Activated naive CD8-positive, alpha-beta T cell treated with anti-CD3 and anti-CD28 coated beads, Interleukin-2, amount 10 ng/mL, durations not matched to agents 7 days and 5 days (primary cell): Measurements from ENCODE around the gene SDK2. TPM values are rescaled to one million over a fixed set of nuclear protein-coding genes. Genes with fewer than 3 reads are reported as not detected.
"Not testable (repeated sequence)": the region's sequence is repeated elsewhere in the genome, so short reads cannot be mapped to it uniquely, and the experiment has no call there.

Experiments used
- ATAC-seq: fragments of 150-1000 bp; cut with Tn5 transposase; one replicate; pipeline ENCODE4 v1.10.0; 2021; ENCODE audit warnings: low read depth, moderate library complexity
- POLR2A ChIA-PET: fragments of 350-600 bp; sonication (Branson Sonifier 250); formaldehyde crosslinking; loops from one replicate; lab custom pipeline; 2021; ENCODE audit warnings: antibody characterized with exemption; lab: Charles Lee
- DNase-seq: peaks from one replicate; pipeline ENCODE4 v3.0.0; 2021
- H3K27ac Mint-ChIP-seq: one replicate; pipeline ENCODE4 v1.8.0; 2022; ENCODE audit warnings: mild to moderate bottlenecking, mixed read lengths
- H3K27me3 Mint-ChIP-seq: one replicate; pipeline ENCODE4 v1.8.0; 2022; ENCODE audit warnings: mild to moderate bottlenecking, moderate library complexity, mixed read lengths
- H3K36me3 Mint-ChIP-seq: one replicate; pipeline ENCODE4 v1.8.0; 2021; ENCODE audit warnings: mild to moderate bottlenecking, mixed read lengths
- H3K4me1 Mint-ChIP-seq: one replicate; pipeline ENCODE4 v1.8.0; 2021; ENCODE audit warnings: mixed read lengths
- H3K4me3 Mint-ChIP-seq: one replicate; pipeline ENCODE4 v1.8.0; 2022; ENCODE audit warnings: mild to moderate bottlenecking, moderate library complexity, mixed read lengths
- H3K9me3 Mint-ChIP-seq: one replicate; pipeline ENCODE4 v1.8.0; 2021; ENCODE audit warnings: mixed read lengths
- total RNA-seq, 2 experiments: library from RNA; stranded (reverse); gene quantifications; one replicate each; pipeline ENCODE4 v1.2.3, GENCODE V29; 2021

SDK2 gene
- total RNA-seq, 2 experiments from 2014 or later, result 29.3 to 31.1 TPM

GRCh38 chr17:73465130-73465952, 178.9 kb downstream of the SDK2 start:
- peaks cover 10% of the 10 kb centered on the region for H3K4me1 Mint-ChIP-seq
- H3K36me3 Mint-ChIP-seq, result peaks cover 6% of the 10 kb centered on the region
- H3K9me3 Mint-ChIP-seq, result no peaks in the 10 kb centered on the region
- ATAC-seq (no peak), DNase-seq (no peak)
- POLR2A ChIA-PET, result no interaction called here
- H3K4me3 Mint-ChIP-seq, result no peak overlapping the region
- H3K27me3 Mint-ChIP-seq, result no peaks in the 10 kb centered on the region
- H3K27ac Mint-ChIP-seq, result no peak overlapping the region

DNA sequence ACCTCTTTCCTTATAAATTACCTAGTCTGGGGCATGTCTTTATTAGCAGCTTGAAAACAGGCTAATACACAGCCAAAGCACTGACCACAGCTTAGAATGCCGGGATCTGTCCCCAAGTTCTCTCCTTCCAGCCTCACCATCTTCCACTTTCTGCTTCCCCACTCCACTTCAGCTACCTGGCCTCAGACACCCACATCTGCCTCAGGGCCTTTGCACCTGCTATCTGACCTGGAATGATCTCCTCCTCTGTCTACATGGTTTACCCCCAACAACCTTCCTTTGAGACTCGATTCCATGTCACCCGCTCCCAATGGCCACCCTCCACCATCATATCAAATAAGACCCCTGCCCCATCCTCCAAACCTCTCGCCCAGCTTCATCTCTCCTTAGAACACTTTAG, 179.8 kb downstream of the SDK2 start:
- POLR2A ChIA-PET, result no interaction called here
- peaks cover 7% of the 10 kb centered on the region for H3K4me1 Mint-ChIP-seq
- no peaks in the 10 kb centered on the region for H3K9me3 Mint-ChIP-seq
- no peak overlapping the region for H3K4me3 Mint-ChIP-seq
- H3K36me3 Mint-ChIP-seq, result peaks cover 6% of the 10 kb centered on the region
- ATAC-seq (no peak), DNase-seq (no peak)
- no peaks in the 10 kb centered on the region for H3K27me3 Mint-ChIP-seq
- H3K27ac Mint-ChIP-seq, result no peak overlapping the region

DNA sequence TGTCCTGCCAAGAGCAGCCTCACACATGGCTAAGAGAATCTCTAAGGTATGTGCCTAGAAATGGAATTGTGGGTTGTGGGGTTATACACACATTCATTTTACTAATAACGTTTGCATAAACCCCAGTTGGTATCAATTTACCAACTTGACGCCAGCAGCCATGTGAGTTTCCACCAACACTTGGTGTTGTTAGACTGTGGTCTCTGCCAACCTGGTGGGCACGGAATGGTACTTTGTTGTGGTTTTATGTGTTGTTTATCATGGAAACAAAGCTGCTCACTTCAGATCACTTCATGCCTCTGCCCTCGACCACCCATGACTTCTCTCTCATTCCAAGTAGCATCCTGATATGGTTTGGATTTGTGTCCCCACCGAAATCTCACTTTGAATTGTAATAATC, 180.4 kb downstream of the SDK2 start:
- H3K36me3 Mint-ChIP-seq, result peaks cover 6% of the 10 kb centered on the region
- H3K27me3 Mint-ChIP-seq, result no peaks in the 10 kb centered on the region
- POLR2A ChIA-PET, result no interaction called here
- H3K4me3 Mint-ChIP-seq, result no peak overlapping the region
- ATAC-seq (no peak), DNase-seq (no peak)
- H3K9me3 Mint-ChIP-seq, result no peaks in the 10 kb centered on the region
- no peak overlapping the region for H3K27ac Mint-ChIP-seq
- peaks cover 7% of the 10 kb centered on the region for H3K4me1 Mint-ChIP-seq

- Mint-ChIP-seq H3K36me3 (peaks cover 6% of the 10 kb centered on the region), H3K4me1 (peaks cover 5% of the 10 kb centered on the region), H3K27ac (no peak overlapping the region), H3K9me3 (no peaks in the 10 kb centered on the region), H3K27me3 (no peaks in the 10 kb centered on the region), H3K4me3 (no peak overlapping the region)
- no peak for DNase-seq
- POLR2A ChIA-PET, result no interaction called here
- ATAC-seq, result no peak
Measured at GRCh38 chr17:73462823-73463222, 181.4 kb downstream of the SDK2 start.

- Mint-ChIP-seq H3K9me3 (no peaks in the 10 kb centered on the region), H3K27me3 (no peaks in the 10 kb centered on the region), H3K36me3 (peaks cover 8% of the 10 kb centered on the region), H3K27ac (no peak overlapping the region), H3K4me1 (peaks cover 2% of the 10 kb centered on the region), H3K4me3 (no peak overlapping the region)
- POLR2A ChIA-PET, result no interaction called here
- ATAC-seq (no peak), DNase-seq (no peak)
Measured at GRCh38 chr17:73459980-73460379, 184.3 kb downstream of the SDK2 start.

DNA sequence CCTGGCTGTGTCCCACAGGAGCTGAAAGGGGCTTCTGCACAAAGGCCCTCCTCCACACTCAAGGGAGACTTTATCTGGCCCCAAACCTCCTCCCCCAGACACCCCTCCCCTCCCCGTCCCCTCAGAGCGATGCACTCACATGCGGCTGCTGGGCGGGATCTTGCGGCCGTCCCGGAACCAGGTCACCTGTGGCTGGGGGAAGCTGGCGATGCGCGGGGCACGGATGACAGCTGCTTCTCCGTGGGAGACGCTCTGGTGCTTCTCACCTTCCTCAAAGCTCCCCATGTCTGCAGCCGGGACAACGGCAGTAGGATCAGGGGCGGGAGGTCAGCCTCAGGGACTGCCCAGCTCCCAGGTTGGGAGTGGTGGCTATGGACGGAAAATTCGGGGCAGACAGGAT, 188.5 kb downstream of the SDK2 start:
- H3K4me3 Mint-ChIP-seq, result no peak overlapping the region
- DNase-seq, result no peak
- H3K36me3 Mint-ChIP-seq, result peaks cover 15% of the 10 kb centered on the region
- H3K27me3 Mint-ChIP-seq, result peaks cover 2% of the 10 kb centered on the region
- no peak overlapping the region for H3K27ac Mint-ChIP-seq
- ATAC-seq, result no peak
- no peaks in the 10 kb centered on the region for H3K4me1 Mint-ChIP-seq
- POLR2A ChIA-PET, result no interaction called here
- H3K9me3 Mint-ChIP-seq, result peaks cover 5% of the 10 kb centered on the region

DNA sequence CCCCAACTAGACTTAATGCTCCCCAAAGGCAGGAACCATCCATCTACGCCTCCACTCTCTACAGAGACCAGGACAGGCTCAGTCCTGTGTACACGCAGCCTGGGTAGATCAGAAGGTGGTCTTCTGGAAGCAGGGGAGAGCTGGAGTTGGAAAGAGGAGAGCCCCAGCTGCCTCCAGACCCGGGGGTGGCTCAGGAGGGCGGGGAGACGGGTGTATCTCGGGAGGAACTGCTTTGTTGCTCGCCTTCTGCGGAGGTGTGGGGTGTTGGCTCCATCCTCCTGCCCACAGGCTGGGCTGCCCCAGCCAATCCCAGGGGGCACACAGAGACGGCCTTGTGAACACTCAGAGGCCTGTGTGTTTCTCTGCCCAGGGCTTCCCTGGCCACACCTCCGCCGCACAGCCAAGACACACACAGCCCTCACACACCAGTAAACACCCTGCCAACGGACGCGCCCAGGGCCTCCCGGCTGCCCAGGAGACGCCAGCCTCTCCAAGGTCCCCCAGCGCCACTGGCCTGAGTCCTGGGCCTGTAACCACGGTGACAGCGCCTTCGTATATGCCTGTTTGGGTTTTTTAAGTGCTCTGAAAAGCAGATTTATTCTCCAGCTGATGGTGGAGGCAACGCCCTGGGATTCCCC, 189.1 kb downstream of the SDK2 start:
- peaks cover 5% of the 10 kb centered on the region for H3K9me3 Mint-ChIP-seq
- H3K27me3 Mint-ChIP-seq, result peaks cover 2% of the 10 kb centered on the region
- ATAC-seq (no peak), DNase-seq (no peak)
- no peaks in the 10 kb centered on the region for H3K4me1 Mint-ChIP-seq
- H3K27ac Mint-ChIP-seq, result no peak overlapping the region
- H3K36me3 Mint-ChIP-seq, result peaks cover 18% of the 10 kb centered on the region
- no peak overlapping the region for H3K4me3 Mint-ChIP-seq
- POLR2A ChIA-PET, result no interaction called here

DNA sequence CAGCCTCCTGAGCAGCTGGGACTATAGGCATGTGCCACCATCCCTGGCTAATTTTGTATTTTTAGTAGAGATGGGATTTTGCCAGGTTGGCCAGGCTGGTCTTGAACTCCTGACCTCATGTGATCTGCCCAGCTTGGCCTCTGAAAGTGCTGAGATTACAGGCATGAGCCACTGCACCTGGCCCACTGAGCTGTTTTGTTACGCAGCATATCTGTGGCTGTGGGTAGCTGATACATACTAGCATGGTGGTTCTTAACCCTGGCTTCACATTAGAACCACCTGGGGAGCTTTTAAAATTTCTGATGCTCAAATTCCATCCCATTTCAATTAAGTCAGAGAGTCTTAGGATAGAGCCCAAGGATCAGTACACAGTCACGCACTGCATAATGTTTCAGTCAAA, 190.8 kb downstream of the SDK2 start:
- ATAC-seq, H3K4me1 Mint-ChIP-seq, H3K27ac Mint-ChIP-seq, DNase-seq, POLR2A ChIA-PET, H3K27me3 Mint-ChIP-seq, H3K4me3 Mint-ChIP-seq, H3K9me3 Mint-ChIP-seq: not testable (repeated sequence)
- H3K36me3 Mint-ChIP-seq, result peaks cover 18% of the 10 kb centered on the region

DNA sequence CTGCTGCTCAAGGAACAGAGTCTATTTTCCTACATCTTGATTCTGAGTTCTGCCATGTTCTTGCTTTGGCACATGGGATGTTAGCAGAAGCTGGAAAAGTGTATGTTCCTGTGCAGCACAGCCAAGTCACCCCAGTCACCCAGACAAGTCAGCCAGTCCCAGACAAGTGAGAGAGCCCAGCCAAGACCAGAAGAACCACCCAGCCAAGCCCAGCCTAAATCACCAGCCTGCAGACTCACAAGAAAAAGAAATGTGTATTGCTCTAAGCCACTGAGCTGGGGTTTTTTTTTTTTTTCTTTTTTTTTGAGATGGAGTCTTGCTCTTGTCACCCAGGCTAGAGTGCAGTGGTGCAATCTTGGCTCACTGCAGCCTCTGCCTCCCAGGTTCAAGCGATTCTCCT, 191.2 kb downstream of the SDK2 start:
- peaks cover 18% of the 10 kb centered on the region for H3K36me3 Mint-ChIP-seq
- POLR2A ChIA-PET, result interaction anchor here (0.7 kb wide), 1 partner anchor 15 kb away, joined by 3 read pairs; no protein-coding TSS in a partner anchor
- ATAC-seq (no peak), DNase-seq (no peak)
- peaks cover 5% of the 10 kb centered on the region for H3K9me3 Mint-ChIP-seq
- no peak overlapping the region for H3K27ac Mint-ChIP-seq
- peaks cover 2% of the 10 kb centered on the region for H3K27me3 Mint-ChIP-seq
- H3K4me3 Mint-ChIP-seq, result no peak overlapping the region
- no peaks in the 10 kb centered on the region for H3K4me1 Mint-ChIP-seq

DNA sequence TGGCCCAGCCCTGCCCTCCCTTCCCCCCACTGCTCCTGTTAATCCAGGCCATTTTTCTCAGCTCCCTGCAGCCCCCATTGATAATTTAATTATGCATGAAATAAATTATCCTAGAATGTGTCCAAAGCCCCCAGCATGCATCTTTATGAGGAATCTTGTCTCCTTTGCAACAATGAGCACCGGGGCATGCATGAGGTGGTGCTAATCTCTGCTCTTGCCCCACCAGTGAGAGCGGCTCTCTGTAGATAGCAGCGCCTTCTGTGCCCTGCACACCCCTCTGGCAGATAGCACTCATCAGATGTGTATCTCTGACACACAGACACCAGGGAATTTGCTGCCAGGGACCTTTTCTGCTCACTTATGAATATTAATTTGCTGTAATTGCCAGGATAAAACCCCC, 192.2 kb downstream of the SDK2 start:
- H3K4me1 Mint-ChIP-seq, result no peaks in the 10 kb centered on the region
- H3K27ac Mint-ChIP-seq, result no peak overlapping the region

DNA sequence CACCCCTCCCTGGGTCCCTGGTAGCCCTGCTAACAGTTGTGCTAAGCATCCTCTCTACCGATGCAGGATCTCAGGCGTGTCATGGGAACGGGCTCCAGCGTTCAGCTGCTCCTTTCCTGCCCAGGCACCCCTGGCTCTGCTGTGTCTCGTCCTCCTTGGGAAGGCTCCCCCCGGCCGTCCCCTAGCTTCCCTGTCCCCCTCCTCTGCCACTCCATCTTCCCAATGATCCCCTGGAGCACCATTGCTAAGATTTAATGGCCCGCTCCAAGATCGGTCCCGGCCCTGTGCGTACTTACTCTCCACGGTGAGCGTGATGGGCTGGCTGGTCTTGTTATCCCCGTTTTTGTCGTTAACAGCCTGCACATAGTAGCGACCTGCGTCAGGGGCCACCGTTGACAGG, 196.9 kb downstream of the SDK2 start:
- ATAC-seq (no peak), DNase-seq (no peak)
- POLR2A ChIA-PET, result interaction anchor here (0.7 kb wide), 1 partner anchor 12 kb away, joined by 3 read pairs; no protein-coding TSS in a partner anchor
- H3K4me3 Mint-ChIP-seq, result no peak overlapping the region
- H3K9me3 Mint-ChIP-seq, result no peaks in the 10 kb centered on the region
- H3K36me3 Mint-ChIP-seq, result peaks cover 6% of the 10 kb centered on the region
- H3K27me3 Mint-ChIP-seq, result no peaks in the 10 kb centered on the region
- H3K27ac Mint-ChIP-seq, result no peak overlapping the region
- no peaks in the 10 kb centered on the region for H3K4me1 Mint-ChIP-seq

More for the DNA sequence above, 192.2 kb downstream of the SDK2 start:
- ATAC-seq (no peak), DNase-seq (no peak)
- Mint-ChIP-seq H3K9me3 (peaks cover 5% of the 10 kb centered on the region), H3K27me3 (peaks cover 2% of the 10 kb centered on the region), H3K4me3 (no peak overlapping the region), H3K36me3 (peaks cover 18% of the 10 kb centered on the region)
- POLR2A ChIA-PET, result no interaction called here

DNA sequence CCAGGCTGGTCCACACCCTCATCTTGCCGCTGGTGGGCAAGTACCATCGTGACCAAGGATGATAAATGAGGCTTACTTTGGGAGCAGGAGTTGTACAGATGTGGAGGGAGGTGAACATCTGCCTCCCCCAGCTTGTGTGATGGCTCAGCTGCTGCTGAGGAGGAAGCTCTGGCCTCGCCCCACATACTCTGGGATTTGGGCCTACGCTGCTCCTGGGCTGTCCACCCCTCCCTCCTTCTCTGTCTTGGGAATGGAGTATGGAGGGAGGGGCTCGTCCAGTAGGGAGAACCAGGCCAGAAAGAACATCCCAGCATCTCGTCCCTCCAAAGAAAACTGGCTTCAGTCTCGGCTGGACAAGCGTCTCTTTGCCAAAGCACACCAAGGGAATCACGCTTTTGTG, 197.6 kb downstream of the SDK2 start:
- POLR2A ChIA-PET, result interaction anchor here (0.7 kb wide), 1 partner anchor 12 kb away, joined by 3 read pairs; no protein-coding TSS in a partner anchor
- H3K36me3 Mint-ChIP-seq, result peaks cover 6% of the 10 kb centered on the region
- no peak overlapping the region for H3K27ac Mint-ChIP-seq
- DNase-seq (no peak), ATAC-seq (no peak)
- no peaks in the 10 kb centered on the region for H3K4me1 Mint-ChIP-seq
- no peak overlapping the region for H3K4me3 Mint-ChIP-seq
- H3K27me3 Mint-ChIP-seq, result no peaks in the 10 kb centered on the region
- H3K9me3 Mint-ChIP-seq, result no peaks in the 10 kb centered on the region

GRCh38 chr17:73445466-73445865, 198.8 kb downstream of the SDK2 start:
- no peak for ATAC-seq
- H3K9me3 Mint-ChIP-seq, result no peaks in the 10 kb centered on the region
- POLR2A ChIA-PET, result no interaction called here
- no peaks in the 10 kb centered on the region for H3K4me1 Mint-ChIP-seq
- no peaks in the 10 kb centered on the region for H3K27me3 Mint-ChIP-seq
- H3K4me3 Mint-ChIP-seq, result no peak overlapping the region
- H3K36me3 Mint-ChIP-seq, result peaks cover 2% of the 10 kb centered on the region
- no peak for DNase-seq
- H3K27ac Mint-ChIP-seq, result peak overlapping the region; percentile 21

GRCh38 chr17:73444021-73444420, 200.2 kb downstream of the SDK2 start:
- no peaks in the 10 kb centered on the region for H3K27me3 Mint-ChIP-seq
- DNase-seq (no peak), ATAC-seq (no peak)
- POLR2A ChIA-PET, result no interaction called here
- no peak overlapping the region for H3K27ac Mint-ChIP-seq
- no peak overlapping the region for H3K4me3 Mint-ChIP-seq
- H3K4me1 Mint-ChIP-seq, result peaks cover 2% of the 10 kb centered on the region
- no peaks in the 10 kb centered on the region for H3K9me3 Mint-ChIP-seq
- peaks cover 4% of the 10 kb centered on the region for H3K36me3 Mint-ChIP-seq
